ENCODE measurements around the gene STAT6.

Gene STAT6

GRCh38 chr12:57146092-57146491 is 34.9 kb upstream of the STAT6 start:
- DNase-seq: no peak

- DNase-seq: no peak
Measured at GRCh38 chr12:57145460-57146059, 34.4 kb upstream of the STAT6 start.

- no peak for DNase-seq
Measured at GRCh38 chr12:57143454-57143853, 32.3 kb upstream of the STAT6 start.

- DNase-seq: no peak
Measured at GRCh38 chr12:57142727-57143126, 31.6 kb upstream of the STAT6 start.

GRCh38 chr12:57142121-57142520 is 31.0 kb upstream of the STAT6 start:
- no peak for DNase-seq

GRCh38 chr12:57141249-57141648 is 30.1 kb upstream of the STAT6 start:
- DNase-seq: no peak

GRCh38 chr12:57139796-57140649 is 28.9 kb upstream of the STAT6 start:
- DNase-seq: peak; percentile 72

- peak; percentile 60 for DNase-seq
Measured at GRCh38 chr12:57138526-57139272, 27.5 kb upstream of the STAT6 start.

GRCh38 chr12:57135527-57136326 is 24.6 kb upstream of the STAT6 start:
- DNase-seq: peak; percentile 23

- no peak for DNase-seq
Measured at GRCh38 chr12:57134949-57135348, 23.8 kb upstream of the STAT6 start.

GRCh38 chr12:57133916-57134315 is 22.8 kb upstream of the STAT6 start:
- DNase-seq: no peak

GRCh38 chr12:57133013-57133569 is 21.9 kb upstream of the STAT6 start:
- peak; percentile 82 for DNase-seq

- peak; percentile 12 for DNase-seq
Measured at GRCh38 chr12:57131896-57132744, 21.0 kb upstream of the STAT6 start.

GRCh38 chr12:57130941-57131340 is 19.8 kb upstream of the STAT6 start:
- no peak for DNase-seq

GRCh38 chr12:57129889-57130288 is 18.7 kb upstream of the STAT6 start:
- peak; percentile 84 for DNase-seq

- peak; percentile 9 for DNase-seq
Measured at GRCh38 chr12:57129321-57129842, 18.2 kb upstream of the STAT6 start.

GRCh38 chr12:57128519-57129247 is 17.5 kb upstream of the STAT6 start:
- DNase-seq: no peak

GRCh38 chr12:57127726-57128518 is 16.8 kb upstream of the STAT6 start, which contains the start of gene LRP1:
LRP1 (plus strand) TSS chr12:57128483; CDS start chr12:57128965, 482 bp downstream.
- peak; percentile 81 for DNase-seq

- DNase-seq: peak; percentile 39
Measured at GRCh38 chr12:57127101-57127725, 16.1 kb upstream of the STAT6 start.
